Colonic mucosa (tissue), 4 donors: ENCODE results near the gene HIF1A. TPM values are rescaled to one million over a fixed set of nuclear protein-coding genes. Genes with fewer than 3 reads are reported as not detected.
A peak's percentile ranks its signal among the peaks of the same experiment; 100 is the strongest.
"Not testable (repeated sequence)": the region's sequence is repeated elsewhere in the genome, so short reads cannot be mapped to it uniquely, and the experiment has no call there.

Experiments used
- DNase-seq: peaks from one replicate; pipeline ENCODE4 v3.0.0-alpha.2; 2020
- H3K27ac ChIP-seq: fragments of 200-600 bp; one replicate; pipeline ENCODE4 v1.8.0; 2021
- H3K27me3 ChIP-seq: fragments of 200-600 bp; one replicate; pipeline ENCODE4 v1.8.0; 2021
- H3K36me3 ChIP-seq: fragments of 200-600 bp; one replicate; pipeline ENCODE4 v1.8.0; 2021
- H3K4me1 ChIP-seq: fragments of 200-600 bp; one replicate; pipeline ENCODE4 v1.8.0; 2021; ENCODE audit warnings: mild to moderate bottlenecking
- H3K4me3 ChIP-seq: fragments of 200-600 bp; one replicate; pipeline ENCODE4 v1.8.0; 2021
- H3K9ac ChIP-seq, 2 donors: one replicate each; pipeline ENCODE4 v1.7.0; 2013; ENCODE audit warnings: control low read depth in 2 of 2, low read depth in 2 of 2, low read length in 2 of 2
- H3K9me3 ChIP-seq: fragments of 200-600 bp; one replicate; pipeline ENCODE4 v1.8.0; 2021
- CTCF ChIP-seq: fragments of 200-600 bp; IDR thresholded peaks from one replicate; pipeline ENCODE4 v1.8.0; 2022; ENCODE audit warnings: antibody characterized with exemption, mild to moderate bottlenecking
- intact Hi-C: fragments of 100-400 bp; cut with DNase I; formaldehyde crosslinking; loops from one replicate; pipeline ENCODE4 v1.14.1; 2022
- total RNA-seq, 2 donors: library from RNA; stranded (reverse); fragmentation: NEBNext Ultra II Directional in 1 of 2; extraction: Animal tissue kit (Norgen Biotek cat#: 25700) in 1 of 2; gene quantifications; one replicate each; pipeline ENCODE4 v1.2.1, GENCODE V29; 2021
- donor health status: healthy.
- donor health status: DM: no; HTN: no; CAD: no.
- donor health status: DM: no; HTN: no; CAD: no.

The HIF1A gene
- total RNA-seq, 2 donors from 2014 or later: 99.1 to 128 TPM

- Histone ChIP-seq H3K9ac (no peak overlapping the region), H3K36me3 (no peaks in the 10 kb centered on the region), H3K4me3 (no peak overlapping the region), H3K27me3 (no peaks in the 10 kb centered on the region), H3K4me1 (no peaks in the 10 kb centered on the region), H3K9me3 (no peaks in the 10 kb centered on the region), H3K27ac (no peak overlapping the region)
- intact Hi-C loops: no loop called here
- no peak for DNase-seq
- no peak for TF ChIP-seq CTCF
These were observed 39.0 kb upstream of the HIF1A start for GRCh38 chr14:61656341-61656740.

GRCh38 chr14:61658111-61658510, 37.2 kb upstream of the HIF1A start:
- intact Hi-C loops, H3K4me1 ChIP-seq, H3K4me3 ChIP-seq, H3K27me3 ChIP-seq, H3K36me3 ChIP-seq, H3K27ac ChIP-seq, H3K9me3 ChIP-seq, H3K9ac ChIP-seq, DNase-seq: not testable (repeated sequence)

GRCh38 chr14:61659582-61659981, 35.7 kb upstream of the HIF1A start:
- Histone ChIP-seq H3K4me1 (no peaks in the 10 kb centered on the region), H3K9ac (no peak overlapping the region), H3K36me3 (no peaks in the 10 kb centered on the region), H3K27me3 (no peaks in the 10 kb centered on the region), H3K27ac (no peak overlapping the region), H3K4me3 (no peak overlapping the region), H3K9me3 (no peaks in the 10 kb centered on the region)
- intact Hi-C loops: no loop called here
- DNase-seq: no peak
- no peak for TF ChIP-seq CTCF

- Histone ChIP-seq H3K27me3 (no peaks in the 10 kb centered on the region), H3K27ac (peak overlapping the region; percentile 3), H3K9me3 (no peaks in the 10 kb centered on the region), H3K4me3 (no peak overlapping the region), H3K36me3 (no peaks in the 10 kb centered on the region), H3K4me1 (no peaks in the 10 kb centered on the region), H3K9ac (no peak overlapping the region)
- no peak for TF ChIP-seq CTCF
- intact Hi-C loops: no loop called here
- no peak for DNase-seq
These were observed 33.6 kb upstream of the HIF1A start for GRCh38 chr14:61661471-61662400.

GRCh38 chr14:61662437-61663311, 32.6 kb upstream of the HIF1A start:
- intact Hi-C loops: no loop called here
- H3K9ac ChIP-seq: no peak overlapping the region
- DNase-seq: peak; percentile 41

More at GRCh38 chr14:61662437-61663311, 32.6 kb upstream of the HIF1A start:
- no peak overlapping the region for H3K4me3 ChIP-seq
- H3K27ac ChIP-seq: peak overlapping the region; percentile 3
- TF ChIP-seq CTCF: no peak
- no peaks in the 10 kb centered on the region for H3K9me3 ChIP-seq
- no peaks in the 10 kb centered on the region for H3K4me1 ChIP-seq
- H3K27me3 ChIP-seq: no peaks in the 10 kb centered on the region
- H3K36me3 ChIP-seq: no peaks in the 10 kb centered on the region
